GM23338 (cell line): ENCODE results near the gene HDAC9. TPM values are rescaled to one million over a fixed set of nuclear protein-coding genes. Genes with fewer than 3 reads are reported as not detected.

Experiments
- ATAC-seq: fragments of 200-7000 bp; cut with Tn5 transposase; 3 replicates; pipeline ENCODE4 v1.9.1; 2020
- DNase-seq: peaks from one replicate; pipeline ENCODE4 v3.0.0-alpha.2; 2015; ENCODE audit warnings: low spot score
- H2AFZ ChIP-seq: fragments of 200-600 bp; sonication (generic); 2 replicates; pipeline ENCODE4 v1.8.0; 2016; ENCODE audit warnings: antibody characterized with exemption, mild to moderate bottlenecking, moderate library complexity
- H3F3A ChIP-seq: fragments of 200-600 bp; sonication (generic); replicated peaks from 2 replicates; pipeline ENCODE4 v1.8.0; 2017; ENCODE audit warnings: antibody characterized with exemption, mixed run types, low read depth
- H3K27ac ChIP-seq: fragments of 200-600 bp; sonication (generic); 2 replicates; pipeline ENCODE4 v1.6.1; 2016; ENCODE audit warnings: low read depth
- H3K27me3 ChIP-seq: fragments of 200-600 bp; sonication (generic); 2 replicates; pipeline ENCODE4 v1.8.0; 2016; ENCODE audit warnings: mild to moderate bottlenecking, mixed run types, moderate library complexity; ENCODE audit not compliant: insufficient read depth
- H3K36me3 ChIP-seq: fragments of 200-600 bp; sonication (generic); 2 replicates; pipeline ENCODE4 v1.8.0; 2016; ENCODE audit warnings: mild to moderate bottlenecking; ENCODE audit not compliant: insufficient read depth
- H3K4me1 ChIP-seq: fragments of 200-600 bp; sonication (generic); 2 replicates; pipeline ENCODE4 v1.8.0; 2016; ENCODE audit warnings: mild to moderate bottlenecking, moderate library complexity; ENCODE audit not compliant: insufficient read depth
- H3K4me2 ChIP-seq: fragments of 200-600 bp; sonication (generic); 2 replicates; pipeline ENCODE4 v1.7.1; 2017; ENCODE audit warnings: mixed run types
- H3K4me3 ChIP-seq: fragments of 200-600 bp; sonication (generic); 2 replicates; pipeline ENCODE4 v1.6.1; 2016; ENCODE audit warnings: mixed run types
- H3K79me2 ChIP-seq: fragments of 200-600 bp; sonication (generic); replicated peaks from 2 replicates; pipeline ENCODE4 v1.8.0; 2017; ENCODE audit warnings: mild to moderate bottlenecking; ENCODE audit not compliant: insufficient read depth
- H3K9me2 ChIP-seq: fragments of 200-600 bp; sonication (generic); 2 replicates; pipeline ENCODE4 v1.8.0; 2017; ENCODE audit not compliant: insufficient read depth
- H4K20me1 ChIP-seq: fragments of 200-600 bp; sonication (generic); replicated peaks from 2 replicates; pipeline ENCODE4 v1.8.0; 2017; ENCODE audit warnings: mild to moderate bottlenecking; ENCODE audit not compliant: insufficient read depth
- H3K27ac Mint-ChIP-seq: 2 replicates; pipeline ENCODE4 v1.8.0; 2020; ENCODE audit warnings: inconsistent platforms, mild to moderate bottlenecking, moderate library complexity, mixed read lengths
- H3K27me3 Mint-ChIP-seq: 3 replicates; pipeline ENCODE4 v1.8.0; 2022; ENCODE audit warnings: low read depth, mild to moderate bottlenecking, moderate library complexity, mixed read lengths, inconsistent platforms; ENCODE audit not compliant: insufficient read depth, poor library complexity
- H3K36me3 Mint-ChIP-seq: 3 replicates; pipeline ENCODE4 v1.8.0; 2021; ENCODE audit warnings: low read depth, mild to moderate bottlenecking, inconsistent platforms, moderate library complexity, mixed read lengths
- H3K4me1 Mint-ChIP-seq: 3 replicates; pipeline ENCODE4 v1.8.0; 2020; ENCODE audit warnings: mild to moderate bottlenecking, inconsistent platforms, mixed read lengths
- H3K4me3 Mint-ChIP-seq: 3 replicates; pipeline ENCODE4 v1.8.0; 2021; ENCODE audit warnings: moderate library complexity, mild to moderate bottlenecking, inconsistent platforms, mixed read lengths
- H3K9me3 Mint-ChIP-seq: 3 replicates; pipeline ENCODE4 v1.8.0; 2020; ENCODE audit warnings: moderate library complexity, mild to moderate bottlenecking, inconsistent platforms, mixed read lengths
- CREB1 ChIP-seq: fragments of 250-450 bp; sonication (Bioruptor Pico); IDR thresholded peaks from 2 replicates; pipeline ENCODE4 v1.5.0; 2020; ENCODE audit warnings: low read depth, mild to moderate bottlenecking, moderate library complexity
- STAT1 ChIP-seq: IDR thresholded peaks from one replicate; pipeline ENCODE4 v1.6.1; 2016; ENCODE audit warnings: antibody characterized with exemption; ENCODE audit not compliant: unreplicated experiment
- ZNF331 ChIP-seq: fragments of 250-450 bp; sonication (Bioruptor Pico); IDR thresholded peaks from 2 replicates; pipeline ENCODE4 v1.5.0; 2020; ENCODE audit warnings: low read depth, mild to moderate bottlenecking, moderate library complexity
- ZNF462 ChIP-seq: fragments of 250-450 bp; sonication (Bioruptor Pico); IDR thresholded peaks from 2 replicates; pipeline ENCODE4 v1.5.0; 2020; ENCODE audit warnings: mild to moderate bottlenecking, moderate library complexity
- polyA plus RNA-seq: library from polyadenylated mRNA; unstranded; fragments of >200 nt; fragmentation: Nextera tagmentation; extraction: Ambion mirVana; gene quantifications from 2 replicates; pipeline ENCODE4 v1.2.1, GENCODE V29; 2016
- total RNA-seq: library from RNA; depleted of rRNA; stranded (reverse); fragments of >200 nt; shearing (Covaris generic); gene quantifications from 2 replicates; pipeline ENCODE4 v1.2.3, GENCODE V29; 2014

HDAC9 gene
- total and polyA plus RNA-seq, 2 experiments from 2014 or later = 8.3 to 18.5 TPM

GRCh38 chr7:18831943-18832342 lies 336.4 kb downstream of the HDAC9 start:
- Histone ChIP-seq H3K4me1 (no peaks in the 10 kb centered on the region; the same call in 1 of the 2 replicates), H3F3A (no peaks in the 10 kb centered on the region), H3K36me3 (no peaks in the 10 kb centered on the region), H3K4me3 (no peak overlapping the region), H4K20me1 (no peaks in the 10 kb centered on the region), H3K27ac (no peak overlapping the region), H2AFZ (no peak overlapping the region), H3K9me2 (no peaks in the 10 kb centered on the region), H3K79me2 (no peaks in the 10 kb centered on the region), H3K27me3 (no peaks in the 10 kb centered on the region), H3K4me2 (no peak overlapping the region)
- no peak for DNase-seq
- Mint-ChIP-seq H3K4me1 (peaks cover 7% of the 10 kb centered on the region; the same call in 2 of the 3 replicates), H3K27ac (no peak overlapping the region), H3K4me3 (no peak overlapping the region), H3K27me3 (no peaks in the 10 kb centered on the region), H3K9me3 (no peaks in the 10 kb centered on the region), H3K36me3 (no peaks in the 10 kb centered on the region)
- ATAC-seq = no peak
- TF ChIP-seq STAT1 (no peak), ZNF331 (CRISPR knock-in tag) (no peak), CREB1 (CRISPR knock-in tag) (no peak), ZNF462 (CRISPR knock-in tag) (no peak)

- Histone ChIP-seq H3K4me2 (no peak overlapping the region), H3K27ac (no peak overlapping the region), H3K27me3 (no peaks in the 10 kb centered on the region), H3K4me1 (no peaks in the 10 kb centered on the region; the same call in 1 of the 2 replicates), H3K9me2 (no peaks in the 10 kb centered on the region; the same call in 1 of the 2 replicates), H3K79me2 (no peaks in the 10 kb centered on the region), H3K36me3 (no peaks in the 10 kb centered on the region), H3K4me3 (no peak overlapping the region), H3F3A (no peaks in the 10 kb centered on the region), H2AFZ (no peak overlapping the region), H4K20me1 (no peaks in the 10 kb centered on the region)
- TF ChIP-seq CREB1 (CRISPR knock-in tag) = no peak
- no peaks in the 10 kb centered on the region for H3K27me3 Mint-ChIP-seq
- H3K4me1 Mint-ChIP-seq = no peaks in the 10 kb centered on the region; the same call in 2 of the 3 replicates
- H3K9me3 Mint-ChIP-seq = no peaks in the 10 kb centered on the region
- ATAC-seq (no peak), DNase-seq (no peak)
- H3K4me3 Mint-ChIP-seq = no peak overlapping the region
- no peak overlapping the region for H3K27ac Mint-ChIP-seq
- no peaks in the 10 kb centered on the region for H3K36me3 Mint-ChIP-seq
Measured at GRCh38 chr7:18834577-18834976, 339.0 kb downstream of the HDAC9 start.
